Ureter (tissue), 1 donor: ENCODE data around the gene ATG16L1. TPM values are rescaled to one million over a fixed set of nuclear protein-coding genes. Genes with fewer than 3 reads are reported as not detected.

Experiments
- DNase-seq: peaks from one replicate; pipeline ENCODE4 v3.0.0-alpha.2; 2020; ENCODE audit warnings: low spot score
- total RNA-seq: library from RNA; stranded (reverse); gene quantifications from one replicate; pipeline ENCODE4 v1.2.4, GENCODE V29; 2023
- donor health status: DM: yes; HTN: yes; CAD: no.

Gene ATG16L1
- 35.4 TPM for total RNA-seq

- peak; percentile 96 for DNase-seq
Measured at GRCh38 chr2:233251306-233252116, at the start of gene ATG16L1. Gene ATG16L1, plus strand, starts transcription at chr2:233251673. Its CDS starts 155 bp downstream, at chr2:233251828.

GRCh38 chr2:233202531-233202944, 48.9 kb upstream of the ATG16L1 start:
- DNase-seq, result no peak

- no peak for DNase-seq
Measured at GRCh38 chr2:233203060-233203459, 48.4 kb upstream of the ATG16L1 start.

- no peak for DNase-seq
Measured at GRCh38 chr2:233204286-233204936, 47.1 kb upstream of the ATG16L1 start.

GRCh38 chr2:233208382-233209116, 42.9 kb upstream of the ATG16L1 start:
- DNase-seq, result no peak

- no peak for DNase-seq
Measured at GRCh38 chr2:233209117-233209532, 42.3 kb upstream of the ATG16L1 start.

GRCh38 chr2:233209533-233210171, 41.8 kb upstream of the ATG16L1 start:
- no peak for DNase-seq

GRCh38 chr2:233210281-233210680, 41.2 kb upstream of the ATG16L1 start:
- no peak for DNase-seq

- DNase-seq, result peak; percentile 74
Measured at GRCh38 chr2:233210843-233211547, 40.5 kb upstream of the ATG16L1 start.

GRCh38 chr2:233211548-233211895, 40.0 kb upstream of the ATG16L1 start:
- no peak for DNase-seq

GRCh38 chr2:233213011-233213410, 38.5 kb upstream of the ATG16L1 start:
- no peak for DNase-seq

GRCh38 chr2:233213975-233214374, 37.5 kb upstream of the ATG16L1 start:
- no peak for DNase-seq

GRCh38 chr2:233217892-233218377, 33.5 kb upstream of the ATG16L1 start:
- DNase-seq, result no peak

GRCh38 chr2:233218836-233219235, 32.6 kb upstream of the ATG16L1 start:
- no peak for DNase-seq

- DNase-seq, result no peak
Measured at GRCh38 chr2:233219848-233220247, 31.6 kb upstream of the ATG16L1 start.

GRCh38 chr2:233221378-233222063, 30.0 kb upstream of the ATG16L1 start:
- no peak for DNase-seq

- DNase-seq, result no peak
Measured at GRCh38 chr2:233223059-233223894, 28.2 kb upstream of the ATG16L1 start.

GRCh38 chr2:233225230-233226068, 26.0 kb upstream of the ATG16L1 start:
- no peak for DNase-seq

GRCh38 chr2:233226511-233227031, 24.9 kb upstream of the ATG16L1 start:
- no peak for DNase-seq
